ENCODE results near the gene PHLPP2.
A peak's percentile ranks its signal among the peaks of the same experiment; 100 is the strongest.
"Not testable (repeated sequence)": the region's sequence is repeated elsewhere in the genome, so short reads cannot be mapped to it uniquely, and the experiment has no call there.

The PHLPP2 gene

GRCh38 chr16:71721066-71721740, 3.3 kb downstream of the PHLPP2 start:
- no peak for DNase-seq (ENCODE audit: low spot score)

- DNase-seq (ENCODE audit: low spot score), result no peak
Observed at GRCh38 chr16:71712501-71712900, 12.0 kb downstream of the PHLPP2 start.

GRCh38 chr16:71711789-71712188, 12.7 kb downstream of the PHLPP2 start:
- no peak for DNase-seq (ENCODE audit: low spot score)

GRCh38 chr16:71709229-71709781, 15.2 kb downstream of the PHLPP2 start:
- peak; percentile 75 for DNase-seq (ENCODE audit: low spot score)

GRCh38 chr16:71708696-71709095, 15.8 kb downstream of the PHLPP2 start:
- DNase-seq (ENCODE audit: low spot score), result no peak

GRCh38 chr16:71707199-71707598, 17.3 kb downstream of the PHLPP2 start:
- DNase-seq (ENCODE audit: low spot score), result no peak

GRCh38 chr16:71706046-71706445, 18.5 kb downstream of the PHLPP2 start:
- no peak for DNase-seq (ENCODE audit: low spot score)

GRCh38 chr16:71703333-71703732, 21.2 kb downstream of the PHLPP2 start:
- no peak for DNase-seq (ENCODE audit: low spot score)

- no peak for DNase-seq (ENCODE audit: low spot score)
Observed at GRCh38 chr16:71700831-71701230, 23.7 kb downstream of the PHLPP2 start.

GRCh38 chr16:71698491-71698890, 26.0 kb downstream of the PHLPP2 start:
- DNase-seq (ENCODE audit: low spot score), result no peak

GRCh38 chr16:71693164-71693563, 31.3 kb downstream of the PHLPP2 start:
- no peak for DNase-seq (ENCODE audit: low spot score)

- DNase-seq (ENCODE audit: low spot score), result no peak
Observed at GRCh38 chr16:71689901-71690300, 34.6 kb downstream of the PHLPP2 start.

- no peak for DNase-seq (ENCODE audit: low spot score)
Observed at GRCh38 chr16:71687861-71688260, 36.6 kb downstream of the PHLPP2 start.

GRCh38 chr16:71684280-71684679, 40.2 kb downstream of the PHLPP2 start:
- not testable (repeated sequence) for DNase-seq (ENCODE audit: low spot score)

- no peak for DNase-seq (ENCODE audit: low spot score)
Observed at GRCh38 chr16:71681360-71681759, 43.1 kb downstream of the PHLPP2 start.

- no peak for DNase-seq (ENCODE audit: low spot score)
Observed at GRCh38 chr16:71676236-71676635, 48.3 kb downstream of the PHLPP2 start.

GRCh38 chr16:71675380-71675779, 49.1 kb downstream of the PHLPP2 start:
- DNase-seq (ENCODE audit: low spot score), result no peak

GRCh38 chr16:71674229-71674628, 50.3 kb downstream of the PHLPP2 start:
- peak; percentile 16 for DNase-seq (ENCODE audit: low spot score)

- DNase-seq (ENCODE audit: low spot score), result no peak
Observed at GRCh38 chr16:71673582-71673973, 50.9 kb downstream of the PHLPP2 start.

GRCh38 chr16:71672803-71673581, 51.5 kb downstream of the PHLPP2 start:
- no peak for DNase-seq (ENCODE audit: low spot score)

GRCh38 chr16:71672125-71672524, 52.4 kb downstream of the PHLPP2 start:
- DNase-seq (ENCODE audit: low spot score), result no peak

- DNase-seq (ENCODE audit: low spot score), result no peak
Observed at GRCh38 chr16:71671165-71671564, 53.3 kb downstream of the PHLPP2 start.

- DNase-seq (ENCODE audit: low spot score), result no peak
Observed at GRCh38 chr16:71670537-71670936, 54.0 kb downstream of the PHLPP2 start.
